HepG2 (cell line): Measurements from ENCODE around the gene TRIO. TPM values are rescaled to one million over a fixed set of nuclear protein-coding genes. Genes with fewer than 3 reads are reported as not detected.

Experiments
- ATAC-seq: fragments of 200-7000 bp; cut with Tn5 transposase; 3 replicates; pipeline ENCODE4 v1.9.1; 2020; ENCODE audit warnings: mild to moderate bottlenecking, moderate library complexity
- BruUV-seq: library from RNA; stranded (reverse); fragments of 400-500 nt; replicated peaks from 2 replicates; lab custom pipeline; 2021; lab: Mats Ljungman, UMichigan
- CTCF ChIA-PET: fragments of 300-600 bp; formaldehyde crosslinking; extraction: SDS; loops from one replicate; lab custom pipeline; 2021; ENCODE audit warnings: low total read pairs, inconsistent platforms, low intra/inter-chr PET ratio; lab: Yijun Ruan, JAX
- POLR2A ChIA-PET: fragments of 350-600 bp; sonication (Branson Sonifier 250); formaldehyde crosslinking; loops from one replicate; lab custom pipeline; 2020; ENCODE audit warnings: antibody characterized with exemption, inconsistent platforms; lab: Yijun Ruan, JAX
- DNase-seq: peaks from one replicate; pipeline ENCODE4 v3.0.0-alpha.2; 2015; ENCODE audit warnings: low spot score
- FAIRE-seq: peaks from 3 replicates; lab custom pipeline; 2011; peaks lifted over from hg19 to GRCh38; lab: Jason Lieb, UNC
- H2AFZ ChIP-seq: one replicate; pipeline ENCODE4 v1.6.1; 2011; ENCODE audit warnings: low read length, inconsistent platforms
- H3K27ac ChIP-seq: fragments of 300-600 bp; 3 replicates; pipeline ENCODE4 v1.8.0; 2011; ENCODE audit warnings: mixed run types, mild to moderate bottlenecking, mixed read lengths, low read length, inconsistent platforms; ENCODE audit not compliant: insufficient read depth; ENCODE audit errors: extremely low read length
- H3K27me3 ChIP-seq, 2 experiments: fragments of 200-600 bp in 1 of 2; 2 replicates in 1 of 2; 3 replicates in 1 of 2; pipeline versions ENCODE4 v1.6.0 to v1.8.0; 2011; ENCODE audit warnings: low read length in 2 of 2, mild to moderate bottlenecking in 2 of 2, moderate library complexity in 2 of 2, inconsistent platforms in 1 of 2; ENCODE audit not compliant: insufficient read depth in 2 of 2, control insufficient read depth in 1 of 2
- H3K36me3 ChIP-seq, 2 experiments: fragments of 200-600 bp in 1 of 2; replicated peaks in 1 of 2; 2 replicates in 1 of 2; 3 replicates in 1 of 2; pipeline versions ENCODE4 v1.5.1 to v1.8.0; 2011; ENCODE audit warnings: low read length in 2 of 2, inconsistent platforms in 1 of 2; ENCODE audit not compliant: insufficient read depth in 2 of 2, control insufficient read depth in 1 of 2
- H3K4me1 ChIP-seq: 2 replicates; pipeline ENCODE4 v1.5.1; 2012; ENCODE audit warnings: low read length, inconsistent platforms; ENCODE audit not compliant: insufficient read depth
- H3K4me2 ChIP-seq: 2 replicates; pipeline ENCODE4 v1.6.0; 2011; ENCODE audit warnings: low read depth, low read length, inconsistent platforms
- H3K4me3 ChIP-seq, 3 experiments: fragments of 200-600 bp in 1 of 3; sonication (generic), shearing (Covaris generic) in 1 of 3; replicated peaks in 1 of 3; 2 replicates each; pipeline ENCODE4 v1.5.1; 2011 to 2016; ENCODE audit warnings: low read length in 3 of 3, inconsistent platforms in 2 of 3, low read depth in 2 of 3, mild to moderate bottlenecking in 2 of 3, control low read depth in 1 of 3, mixed read lengths in 1 of 3; ENCODE audit not compliant: insufficient read depth in 1 of 3
- H3K79me2 ChIP-seq: one replicate; pipeline ENCODE4 v1.6.1; 2011; ENCODE audit warnings: low read length, inconsistent platforms; ENCODE audit not compliant: insufficient read depth
- H3K9ac ChIP-seq: 2 replicates; pipeline ENCODE4 v1.6.0; 2011; ENCODE audit warnings: mild to moderate bottlenecking, low read depth, low read length, inconsistent platforms; ENCODE audit not compliant: insufficient read depth
- H3K9me3 ChIP-seq: 2 replicates; pipeline ENCODE4 v1.5.1; 2012; ENCODE audit warnings: mild to moderate bottlenecking, low read length
- H4K20me1 ChIP-seq: 2 replicates; pipeline ENCODE4 v1.6.0; 2011; ENCODE audit warnings: inconsistent platforms, mild to moderate bottlenecking, low read length, moderate library complexity; ENCODE audit not compliant: insufficient read depth
- BRD4 ChIP-seq: sonication (generic); formaldehyde crosslinking; IDR thresholded peaks from 2 replicates; pipeline ENCODE4 v1.4.0; 2020; ENCODE audit warnings: missing genetic modification reagents
- CAMTA2 ChIP-seq: sonication (generic); formaldehyde crosslinking; IDR thresholded peaks from 2 replicates; pipeline ENCODE4 v1.4.0; 2020; ENCODE audit warnings: mild to moderate bottlenecking, missing genetic modification reagents, borderline replicate concordance
- CHD4 ChIP-seq: fragments of 200-600 bp; sonication (generic); IDR thresholded peaks from 2 replicates; pipeline ENCODE4 v1.7.0; 2017; ENCODE audit warnings: mild to moderate bottlenecking, low read length, borderline replicate concordance
- ELF3 ChIP-seq: IDR thresholded peaks from 2 replicates; pipeline ENCODE4 v1.6.1; 2016; ENCODE audit warnings: missing genetic modification reagents, missing compliant biosample characterization
- HMGA1 ChIP-seq: sonication (generic); formaldehyde crosslinking; conservative IDR thresholded peaks from 2 replicates; pipeline ENCODE4 v1.4.0; 2020; ENCODE audit warnings: missing genetic modification reagents
- KLF6 ChIP-seq: IDR thresholded peaks from 2 replicates; pipeline ENCODE4 v1.8.0; 2016; ENCODE audit warnings: missing biosample characterization, missing genetic modification reagents
- MED8 ChIP-seq: sonication (generic); formaldehyde crosslinking; IDR thresholded peaks from 2 replicates; pipeline ENCODE4 v1.8.1; 2023; ENCODE audit warnings: mild to moderate bottlenecking, missing genetic modification reagents; ENCODE audit not compliant: insufficient replicate concordance
- NONO ChIP-seq, 2 experiments: fragments of 450-650 bp in 1 of 2; sonication (generic) in 1 of 2; formaldehyde crosslinking in 1 of 2; IDR thresholded peaks in 1 of 2; conservative IDR thresholded peaks in 1 of 2; 2 replicates each; pipeline versions ENCODE4 v1.6.1 to v1.8.0; 2017 to 2022; ENCODE audit warnings: mild to moderate bottlenecking in 1 of 2, missing genetic modification reagents in 1 of 2, moderate library complexity in 1 of 2
- SRY ChIP-seq: sonication (generic); formaldehyde crosslinking; IDR thresholded peaks from 2 replicates; pipeline ENCODE4 v1.8.0; 2022; ENCODE audit warnings: mild to moderate bottlenecking, missing genetic modification reagents
- TAF1 ChIP-seq: sonication (generic); formaldehyde crosslinking; IDR thresholded peaks from 2 replicates; pipeline ENCODE4 v1.4.0; 2020; ENCODE audit warnings: missing genetic modification reagents
- TCF7 ChIP-seq: sonication (generic); IDR thresholded peaks from 2 replicates; pipeline ENCODE4 v1.6.1; 2016; ENCODE audit warnings: antibody characterized with exemption, low read depth
- ZFAT ChIP-seq: sonication (generic); formaldehyde crosslinking; conservative IDR thresholded peaks from 2 replicates; pipeline ENCODE4 v1.8.1; 2023; ENCODE audit warnings: missing genetic modification reagents, inconsistent platforms
- ZFP90 ChIP-seq: sonication (generic); formaldehyde crosslinking; IDR thresholded peaks from 2 replicates; pipeline ENCODE4 v1.8.0; 2022; ENCODE audit warnings: missing genetic modification reagents, mild to moderate bottlenecking, inconsistent platforms, borderline replicate concordance
- ZNF138 ChIP-seq: sonication (generic); formaldehyde crosslinking; IDR thresholded peaks from 2 replicates; pipeline ENCODE4 v1.5.0; 2020; ENCODE audit warnings: mild to moderate bottlenecking, low read depth, missing genetic modification reagents
- ZNF180 ChIP-seq: sonication (generic); formaldehyde crosslinking; IDR thresholded peaks from 2 replicates; pipeline ENCODE4 v1.4.0; 2020; ENCODE audit warnings: low read depth, missing genetic modification reagents, borderline replicate concordance
- ZNF564 ChIP-seq: sonication (generic); formaldehyde crosslinking; IDR thresholded peaks from 2 replicates; pipeline ENCODE4 v1.8.1; 2023; ENCODE audit warnings: mild to moderate bottlenecking, missing genetic modification reagents
- ZNF737 ChIP-seq: sonication (generic); formaldehyde crosslinking; IDR thresholded peaks from 2 replicates; pipeline ENCODE4 v1.5.0; 2020; ENCODE audit warnings: missing genetic modification reagents, mild to moderate bottlenecking, borderline replicate concordance
- ZSCAN25 ChIP-seq: sonication (generic); formaldehyde crosslinking; IDR thresholded peaks from 2 replicates; pipeline ENCODE4 v1.8.0; 2022; ENCODE audit warnings: mild to moderate bottlenecking, missing genetic modification reagents
- WGBS: methylation state at CpG from one replicate; pipeline ENCODE4 v1.1.6; 2017; ENCODE audit warnings: low lambda C conversion rate; 5-methylcytosine and 5-hydroxymethylcytosine counted together
- in situ Hi-C: cut with HindIII; loops from 2 replicates; pipeline ENCODE4 v1.10.0; 2017; ENCODE audit warnings: low pct_unique_long_range_greater_than_20kb; ENCODE audit not compliant: extremely low pct_ligation_motif_present
- intact Hi-C: fragments of 100-400 bp; cut with micrococcal nuclease; formaldehyde crosslinking; loops from one replicate; pipeline ENCODE4 v1.10.0; 2022; ENCODE audit not compliant: unreplicated experiment
- polyA plus RNA-seq, 8 experiments: library from polyadenylated mRNA; depleted of rRNA in 3 of 8; stranded (reverse) in 7 of 8; unstranded in 1 of 8; fragments of >200 nt; fragmentation: Illumina TruSeq in 4 of 8; extraction: Trizol in 4 of 8; gene quantifications; 2 replicates each; pipeline versions ENCODE4 v1.2.1 to v1.2.3, GENCODE V29; 2011 to 2016; ENCODE audit warnings: low read depth in 4 of 8, missing spikeins in 1 of 8, mixed read lengths in 1 of 8; ENCODE audit not compliant: insufficient read depth in 1 of 8
- total RNA-seq, 5 experiments: library from RNA; depleted of rRNA; stranded (reverse); fragments of >200 nt; fragmentation: Illumina TruSeq; extraction: Trizol; gene quantifications; 2 replicates each; pipeline ENCODE4 v1.2.3, GENCODE V29; 2016; ENCODE audit warnings: low read depth in 1 of 5
- TF ChIP-seq, protein P1 (sequence below): sonication (generic); formaldehyde crosslinking; IDR thresholded peaks from 2 replicates; pipeline ENCODE4 v1.5.1; 2020; ENCODE audit warnings: missing genetic modification reagents, mild to moderate bottlenecking, borderline replicate concordance
- TF ChIP-seq, protein P2 (sequence below): sonication (generic); formaldehyde crosslinking; IDR thresholded peaks from 2 replicates; pipeline ENCODE4 v1.8.0; 2022; ENCODE audit warnings: mild to moderate bottlenecking, missing genetic modification reagents; ENCODE audit not compliant: insufficient replicate concordance
- TF ChIP-seq, protein P3 (sequence below): IDR thresholded peaks from 2 replicates; pipeline ENCODE4 v1.6.1; 2018; ENCODE audit warnings: missing genetic modification reagents, mild to moderate bottlenecking, missing compliant biosample characterization

TRIO gene
- total and polyA plus RNA-seq, 2 of the 13 experiments (the other 11 are each of a cell fraction or from before 2014, with no cell fraction given): 45.2 to 45.9 TPM

DNA sequence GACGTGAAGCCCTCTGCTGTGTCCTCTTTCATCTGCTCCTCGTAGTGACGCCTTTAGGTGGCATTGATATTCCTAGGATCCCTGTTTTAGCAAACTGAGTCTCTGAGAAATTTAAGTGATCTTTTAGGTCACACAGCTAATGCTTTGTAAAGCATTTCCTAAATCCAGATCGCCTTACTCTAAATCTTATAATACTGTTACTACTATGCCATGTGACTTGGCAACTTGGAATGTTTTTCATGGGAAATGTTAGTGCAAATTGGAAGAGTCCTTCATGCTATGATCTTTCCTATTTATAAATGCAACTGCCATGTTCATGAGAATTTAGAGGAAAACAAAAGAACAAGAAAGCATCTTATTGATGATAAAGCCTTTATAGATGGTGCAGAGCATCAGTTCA is 212.2 kb downstream of the TRIO start (continued):
- TF ChIP-seq SRY (CRISPR knock-in tag) (no peak), ZNF564 (CRISPR knock-in tag) (no peak), MED8 (no peak), TAF1 (CRISPR knock-in tag) (no peak), ZNF737 (CRISPR knock-in tag) (no peak), HMGA1 (CRISPR knock-in tag) (no peak), BRD4 (CRISPR knock-in tag) (no peak), ELF3 (CRISPR knock-in tag) (no peak)
- TF ChIP-seq, protein P1, sequence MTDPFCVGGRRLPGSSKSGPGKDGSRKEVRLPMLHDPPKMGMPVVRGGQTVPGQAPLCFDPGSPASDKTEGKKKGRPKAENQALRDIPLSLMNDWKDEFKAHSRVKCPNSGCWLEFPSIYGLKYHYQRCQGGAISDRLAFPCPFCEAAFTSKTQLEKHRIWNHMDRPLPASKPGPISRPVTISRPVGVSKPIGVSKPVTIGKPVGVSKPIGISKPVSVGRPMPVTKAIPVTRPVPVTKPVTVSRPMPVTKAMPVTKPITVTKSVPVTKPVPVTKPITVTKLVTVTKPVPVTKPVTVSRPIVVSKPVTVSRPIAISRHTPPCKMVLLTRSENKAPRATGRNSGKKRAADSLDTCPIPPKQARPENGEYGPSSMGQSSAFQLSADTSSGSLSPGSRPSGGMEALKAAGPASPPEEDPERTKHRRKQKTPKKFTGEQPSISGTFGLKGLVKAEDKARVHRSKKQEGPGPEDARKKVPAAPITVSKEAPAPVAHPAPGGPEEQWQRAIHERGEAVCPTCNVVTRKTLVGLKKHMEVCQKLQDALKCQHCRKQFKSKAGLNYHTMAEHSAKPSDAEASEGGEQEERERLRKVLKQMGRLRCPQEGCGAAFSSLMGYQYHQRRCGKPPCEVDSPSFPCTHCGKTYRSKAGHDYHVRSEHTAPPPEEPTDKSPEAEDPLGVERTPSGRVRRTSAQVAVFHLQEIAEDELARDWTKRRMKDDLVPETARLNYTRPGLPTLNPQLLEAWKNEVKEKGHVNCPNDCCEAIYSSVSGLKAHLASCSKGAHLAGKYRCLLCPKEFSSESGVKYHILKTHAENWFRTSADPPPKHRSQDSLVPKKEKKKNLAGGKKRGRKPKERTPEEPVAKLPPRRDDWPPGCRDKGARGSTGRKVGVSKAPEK: no peak
- TF ChIP-seq, protein P2, sequence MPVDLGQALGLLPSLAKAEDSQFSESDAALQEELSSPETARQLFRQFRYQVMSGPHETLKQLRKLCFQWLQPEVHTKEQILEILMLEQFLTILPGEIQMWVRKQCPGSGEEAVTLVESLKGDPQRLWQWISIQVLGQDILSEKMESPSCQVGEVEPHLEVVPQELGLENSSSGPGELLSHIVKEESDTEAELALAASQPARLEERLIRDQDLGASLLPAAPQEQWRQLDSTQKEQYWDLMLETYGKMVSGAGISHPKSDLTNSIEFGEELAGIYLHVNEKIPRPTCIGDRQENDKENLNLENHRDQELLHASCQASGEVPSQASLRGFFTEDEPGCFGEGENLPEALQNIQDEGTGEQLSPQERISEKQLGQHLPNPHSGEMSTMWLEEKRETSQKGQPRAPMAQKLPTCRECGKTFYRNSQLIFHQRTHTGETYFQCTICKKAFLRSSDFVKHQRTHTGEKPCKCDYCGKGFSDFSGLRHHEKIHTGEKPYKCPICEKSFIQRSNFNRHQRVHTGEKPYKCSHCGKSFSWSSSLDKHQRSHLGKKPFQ (CRISPR knock-in tag): no peak

DNA sequence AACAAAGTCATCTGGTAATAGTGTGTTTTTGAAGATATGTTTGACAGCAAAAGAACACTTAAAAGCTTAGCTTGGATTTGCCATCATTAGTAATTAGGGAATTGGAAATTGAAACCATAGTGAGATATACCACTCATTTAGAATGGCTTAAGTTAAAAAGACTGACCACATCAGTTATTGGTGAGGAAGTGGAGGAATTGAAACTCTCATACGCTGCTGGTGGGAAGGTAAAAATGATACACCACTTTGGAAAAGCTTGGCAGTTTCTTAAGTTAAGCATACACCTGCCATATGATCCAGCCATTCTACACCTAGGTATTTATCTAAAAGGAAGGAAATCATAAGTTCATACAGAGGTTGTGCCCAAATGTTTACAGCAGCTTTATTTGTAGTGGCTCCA is 213.2 kb downstream of the TRIO start:
- Histone ChIP-seq H3K36me3 (peaks cover 18 to 33% of the 10 kb centered on the region in 2 experiments), H3K27me3 (no peaks in the 10 kb centered on the region), H2AFZ (no peak overlapping the region), H3K4me3 (no peak overlapping the region), H3K27ac (no peak overlapping the region), H3K9ac (no peak overlapping the region), H3K9me3 (no peaks in the 10 kb centered on the region), H4K20me1 (no peaks in the 10 kb centered on the region), H3K4me2 (no peak overlapping the region), H3K4me1 (no peaks in the 10 kb centered on the region), H3K79me2 (no peaks in the 10 kb centered on the region)
- ChIA-PET POLR2A (no interaction called here), CTCF (no interaction called here)
- BruUV-seq: no TSS peak
- intact Hi-C loops (no loop called here), in situ Hi-C loops (no loop called here)
- WGBS: 95% methylated on average over 1 of the region's 1 CpG
- no peak for ATAC-seq
- FAIRE-seq: no peak
- DNase-seq: no peak
- TF ChIP-seq CHD4: no peak
- no peak for TF ChIP-seq ZSCAN25 (CRISPR knock-in tag)
- no peak for TF ChIP-seq KLF6 (CRISPR knock-in tag)
- TF ChIP-seq ZNF138 (CRISPR knock-in tag): no peak
- no peak for TF ChIP-seq ZNF180
- no peak for TF ChIP-seq TCF7
- TF ChIP-seq CAMTA2 (CRISPR knock-in tag): no peak
- no peak for TF ChIP-seq NONO (IDR thresholded peaks at IDR 0.05)
- no peak for TF ChIP-seq NONO (CRISPR knock-in tag; conservative IDR thresholded peaks at IDR 0.05)
- no peak for TF ChIP-seq ZFP90
- no peak for TF ChIP-seq ZFAT (CRISPR knock-in tag)
- TF ChIP-seq, protein P3, sequence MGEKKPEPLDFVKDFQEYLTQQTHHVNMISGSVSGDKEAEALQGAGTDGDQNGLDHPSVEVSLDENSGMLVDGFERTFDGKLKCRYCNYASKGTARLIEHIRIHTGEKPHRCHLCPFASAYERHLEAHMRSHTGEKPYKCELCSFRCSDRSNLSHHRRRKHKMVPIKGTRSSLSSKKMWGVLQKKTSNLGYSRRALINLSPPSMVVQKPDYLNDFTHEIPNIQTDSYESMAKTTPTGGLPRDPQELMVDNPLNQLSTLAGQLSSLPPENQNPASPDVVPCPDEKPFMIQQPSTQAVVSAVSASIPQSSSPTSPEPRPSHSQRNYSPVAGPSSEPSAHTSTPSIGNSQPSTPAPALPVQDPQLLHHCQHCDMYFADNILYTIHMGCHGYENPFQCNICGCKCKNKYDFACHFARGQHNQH (CRISPR knock-in tag): no peak
